ENCODE results near the gene SRGAP1. TPM values are rescaled to one million over a fixed set of nuclear protein-coding genes. Genes with fewer than 3 reads are reported as not detected.

SRGAP1 gene
- total and polyA plus RNA-seq, 8 donors = 2.5 to 13.3 (median 7.5) TPM

- no peaks in the 10 kb centered on the region for H3K27me3 ChIP-seq
- H3K36me3 ChIP-seq = no peaks in the 10 kb centered on the region
- H3K4me3 ChIP-seq = no peak overlapping the region
- no peaks in the 10 kb centered on the region for H3K4me1 ChIP-seq
- no peak overlapping the region for H3K27ac ChIP-seq
- TF ChIP-seq CTCF (IDR thresholded peaks at IDR 0.05) = no peak
- 78 to 87% methylated on average over 3 of the region's 3 CpGs for WGBS, 2 donors
- no peaks in the 10 kb centered on the region for H3K9me3 ChIP-seq
- DNase-seq (no peak), FAIRE-seq (no peak), ATAC-seq (no peak)
- intact Hi-C loops (cut with DNase I) = no loop called here
Measured at GRCh38 chr12:63929426-63929825, 84.9 kb downstream of the SRGAP1 start.

GRCh38 chr12:63930971-63931370 lies 86.5 kb downstream of the SRGAP1 start:
- no peaks in the 10 kb centered on the region for H3K36me3 ChIP-seq
- H3K4me3 ChIP-seq = no peak overlapping the region
- intact Hi-C loops (cut with DNase I) = no loop called here
- DNase-seq (no peak), FAIRE-seq (no peak), ATAC-seq (no peak)
- WGBS, 2 donors = 88 to 89% methylated on average over 3 of the region's 3 CpGs
- no peak for TF ChIP-seq CTCF (IDR thresholded peaks at IDR 0.05)
- no peaks in the 10 kb centered on the region for H3K27me3 ChIP-seq
- no peaks in the 10 kb centered on the region for H3K4me1 ChIP-seq
- no peaks in the 10 kb centered on the region for H3K9me3 ChIP-seq
- H3K27ac ChIP-seq = no peak overlapping the region

DNA sequence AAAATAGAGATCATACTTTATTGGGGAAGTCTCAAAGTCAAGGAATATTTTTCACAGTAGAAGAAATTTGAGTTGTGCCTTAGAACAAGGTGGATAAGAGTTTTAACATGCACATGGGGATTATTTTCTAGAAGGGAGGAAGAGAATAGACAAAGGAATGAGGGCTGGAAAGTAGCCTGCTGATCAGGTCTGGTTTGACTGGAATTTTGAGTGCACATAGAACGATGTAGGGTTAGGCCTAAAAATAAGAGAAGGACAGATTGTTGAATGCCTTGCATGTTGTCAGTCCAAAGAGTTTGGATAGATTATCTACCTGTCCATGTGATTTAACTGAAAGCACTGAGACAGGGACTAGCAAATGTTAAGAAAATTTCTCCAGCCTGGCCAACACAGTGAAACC lies 87.2 kb downstream of the SRGAP1 start:
- WGBS, 2 donors = 63 to 79% methylated on average over 1 of the region's 1 CpG
- intact Hi-C loops (cut with DNase I) = no loop called here
- no peaks in the 10 kb centered on the region for H3K4me1 ChIP-seq
- H3K9me3 ChIP-seq = no peaks in the 10 kb centered on the region
- FAIRE-seq (no peak), DNase-seq (no peak), ATAC-seq (no peak)
- TF ChIP-seq CTCF (IDR thresholded peaks at IDR 0.05) = no peak
- H3K27ac ChIP-seq = no peak overlapping the region
- no peak overlapping the region for H3K4me3 ChIP-seq
- H3K27me3 ChIP-seq = no peaks in the 10 kb centered on the region
- no peaks in the 10 kb centered on the region for H3K36me3 ChIP-seq

GRCh38 chr12:63934936-63935335 lies 90.4 kb downstream of the SRGAP1 start:
- H3K4me3 ChIP-seq = no peak overlapping the region
- ATAC-seq (no peak), FAIRE-seq (no peak), DNase-seq (no peak)
- no peak for TF ChIP-seq CTCF (IDR thresholded peaks at IDR 0.05)
- H3K36me3 ChIP-seq = no peaks in the 10 kb centered on the region
- H3K27ac ChIP-seq = no peak overlapping the region
- 83 to 86% methylated on average over 7 of the region's 7 CpGs for WGBS, 2 donors
- no peaks in the 10 kb centered on the region for H3K27me3 ChIP-seq
- H3K4me1 ChIP-seq = no peaks in the 10 kb centered on the region
- intact Hi-C loops (cut with DNase I) = no loop called here
- no peaks in the 10 kb centered on the region for H3K9me3 ChIP-seq

DNA sequence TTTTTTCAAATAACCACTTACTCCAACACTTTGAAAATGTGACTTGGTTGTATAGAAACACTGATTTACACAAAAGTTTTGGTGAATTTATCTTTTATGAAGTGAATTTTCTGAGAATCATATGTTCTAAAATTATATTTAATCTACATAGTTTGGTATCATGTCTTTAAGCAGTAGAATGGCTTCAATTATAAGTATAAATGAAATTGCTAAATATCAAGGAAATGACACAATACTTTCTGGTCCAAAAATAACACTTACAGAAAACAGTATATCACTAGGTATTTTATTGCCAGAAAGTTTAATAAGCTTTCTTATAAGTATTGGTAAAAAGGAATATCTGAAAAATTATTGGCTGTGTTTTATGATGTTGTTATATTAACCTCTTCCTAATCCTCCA lies 90.9 kb downstream of the SRGAP1 start:
- FAIRE-seq (no peak), DNase-seq (no peak), ATAC-seq (no peak)
- Histone ChIP-seq H3K4me3 (no peak overlapping the region), H3K27ac (no peak overlapping the region), H3K27me3 (no peaks in the 10 kb centered on the region), H3K9me3 (no peaks in the 10 kb centered on the region), H3K4me1 (no peaks in the 10 kb centered on the region), H3K36me3 (no peaks in the 10 kb centered on the region)
- no peak for TF ChIP-seq CTCF (IDR thresholded peaks at IDR 0.05)
- intact Hi-C loops (cut with DNase I) = no loop called here
